WI38 (cell line): ENCODE results near the gene CALR3.

Source experiments
- H3K4me3 ChIP-seq: 2 replicates; pipeline ENCODE4 v1.5.1; 2011; ENCODE audit warnings: low read depth, mild to moderate bottlenecking, control low read depth, low read length
- CTCF ChIP-seq: IDR thresholded peaks from 2 replicates; pipeline ENCODE4 v1.5.1; 2012; ENCODE audit warnings: low read depth, mild to moderate bottlenecking, control low read depth, low read length

The CALR3 gene

GRCh38 chr19:16463991-16464575, 31.9 kb downstream of the CALR3 start:
- no peak for TF ChIP-seq CTCF
- H3K4me3 ChIP-seq = no peak overlapping the region

GRCh38 chr19:16463341-16463990, 32.5 kb downstream of the CALR3 start:
- no peak overlapping the region for H3K4me3 ChIP-seq
- no peak for TF ChIP-seq CTCF

GRCh38 chr19:16462757-16463250, 33.2 kb downstream of the CALR3 start:
- no peak overlapping the region for H3K4me3 ChIP-seq
- TF ChIP-seq CTCF = no peak

GRCh38 chr19:16461630-16462051, 34.3 kb downstream of the CALR3 start:
- TF ChIP-seq CTCF = no peak
- no peak overlapping the region for H3K4me3 ChIP-seq

- no peak overlapping the region for H3K4me3 ChIP-seq
- no peak for TF ChIP-seq CTCF
These were observed 35.5 kb downstream of the CALR3 start for GRCh38 chr19:16460454-16460853.

GRCh38 chr19:16459680-16460079, 36.3 kb downstream of the CALR3 start:
- TF ChIP-seq CTCF = no peak
- no peak overlapping the region for H3K4me3 ChIP-seq

- H3K4me3 ChIP-seq = no peak overlapping the region
- no peak for TF ChIP-seq CTCF
These were observed 37.3 kb downstream of the CALR3 start for GRCh38 chr19:16458391-16459341.
